Adrenal gland (tissue), 5 donors: Measurements from ENCODE around the gene CHRNA7.

Source experiments
- POLR2A ChIP-seq, 2 donors: fragments of 450-650 bp; IDR thresholded peaks; one replicate each; pipeline ENCODE4 v1.6.1; 2017; ENCODE audit warnings: antibody characterized with exemption in 2 of 2, mild to moderate bottlenecking in 2 of 2, moderate library complexity in 1 of 2
- TF ChIP-seq, protein P1 (sequence below), 6 experiments: fragments of 450-650 bp in 4 of 6; fragments of 200-600 bp in 2 of 6; sonication (generic) in 1 of 6; IDR thresholded peaks; 1 replicate in 5 of 6; 2 replicates in 1 of 6; pipeline versions ENCODE4 v1.5.1 to v1.8.0; 2016 to 2021; ENCODE audit warnings: antibody characterized with exemption in 6 of 6, mild to moderate bottlenecking in 2 of 6, moderate library complexity in 1 of 6
- donor health status: DM: no; HTN: no; CAD: no.

DNA sequence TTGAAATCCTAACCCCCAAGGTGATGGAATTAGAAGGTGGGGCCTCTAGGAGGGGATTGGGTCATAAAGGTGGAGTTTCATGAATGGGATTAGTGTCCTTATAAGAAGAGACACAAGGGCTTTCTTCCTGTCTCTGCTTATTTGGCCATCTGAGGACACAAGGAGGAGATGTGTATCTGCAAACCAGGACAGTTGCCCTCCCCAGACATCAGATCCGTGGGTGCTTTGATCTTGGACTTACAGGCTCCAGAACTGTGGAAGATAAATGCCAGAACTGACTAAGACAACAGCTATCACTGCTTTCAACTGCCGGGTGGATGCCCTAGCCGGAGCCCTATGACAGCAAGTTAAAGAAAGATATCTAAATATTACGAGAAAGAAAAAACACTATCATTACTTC lies 94.4 kb downstream of the CHRNA7 start:
- TF ChIP-seq POLR2A (IDR thresholded peaks at IDR 0.05), result no peak
- TF ChIP-seq, protein P1, sequence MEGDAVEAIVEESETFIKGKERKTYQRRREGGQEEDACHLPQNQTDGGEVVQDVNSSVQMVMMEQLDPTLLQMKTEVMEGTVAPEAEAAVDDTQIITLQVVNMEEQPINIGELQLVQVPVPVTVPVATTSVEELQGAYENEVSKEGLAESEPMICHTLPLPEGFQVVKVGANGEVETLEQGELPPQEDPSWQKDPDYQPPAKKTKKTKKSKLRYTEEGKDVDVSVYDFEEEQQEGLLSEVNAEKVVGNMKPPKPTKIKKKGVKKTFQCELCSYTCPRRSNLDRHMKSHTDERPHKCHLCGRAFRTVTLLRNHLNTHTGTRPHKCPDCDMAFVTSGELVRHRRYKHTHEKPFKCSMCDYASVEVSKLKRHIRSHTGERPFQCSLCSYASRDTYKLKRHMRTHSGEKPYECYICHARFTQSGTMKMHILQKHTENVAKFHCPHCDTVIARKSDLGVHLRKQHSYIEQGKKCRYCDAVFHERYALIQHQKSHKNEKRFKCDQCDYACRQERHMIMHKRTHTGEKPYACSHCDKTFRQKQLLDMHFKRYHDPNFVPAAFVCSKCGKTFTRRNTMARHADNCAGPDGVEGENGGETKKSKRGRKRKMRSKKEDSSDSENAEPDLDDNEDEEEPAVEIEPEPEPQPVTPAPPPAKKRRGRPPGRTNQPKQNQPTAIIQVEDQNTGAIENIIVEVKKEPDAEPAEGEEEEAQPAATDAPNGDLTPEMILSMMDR (IDR thresholded peaks at IDR 0.05), result no peak
